Calu3 (cell line): Measurements from ENCODE around the gene CACNA2D4. TPM values are rescaled to one million over a fixed set of nuclear protein-coding genes. Genes with fewer than 3 reads are reported as not detected.
"Not testable (repeated sequence)": the region's sequence is repeated elsewhere in the genome, so short reads cannot be mapped to it uniquely, and the experiment has no call there.

Source experiments
- BruUV-seq: library from RNA; stranded (reverse); fragments of 400-500 nt; replicated peaks from 2 replicates; lab custom pipeline; 2021; lab: Mats Ljungman, UMichigan
- CTCF ChIA-PET: fragments of 300-600 bp; sonication (Branson Sonifier 250); formaldehyde crosslinking; loops from one replicate; lab custom pipeline; 2022; ENCODE audit warnings: antibody characterized with exemption; lab: Charles Lee
- DNase-seq: peaks from one replicate; pipeline ENCODE4 v3.0.0; 2022
- H3K27ac Mint-ChIP-seq: one replicate; pipeline ENCODE4 v1.8.0; 2022; ENCODE audit warnings: mixed read lengths; ENCODE audit not compliant: unreplicated experiment
- H3K27me3 Mint-ChIP-seq: one replicate; pipeline ENCODE4 v1.8.0; 2022; ENCODE audit warnings: mixed read lengths; ENCODE audit not compliant: unreplicated experiment
- H3K36me3 Mint-ChIP-seq: one replicate; pipeline ENCODE4 v1.8.0; 2022; ENCODE audit warnings: mild to moderate bottlenecking, moderate library complexity, mixed read lengths; ENCODE audit not compliant: insufficient read depth, unreplicated experiment
- H3K4me1 Mint-ChIP-seq: one replicate; pipeline ENCODE4 v1.8.0; 2022; ENCODE audit warnings: mild to moderate bottlenecking, low read depth, mixed read lengths; ENCODE audit not compliant: unreplicated experiment
- H3K4me3 Mint-ChIP-seq: one replicate; pipeline ENCODE4 v1.8.0; 2022; ENCODE audit warnings: mild to moderate bottlenecking, low read depth, moderate library complexity, mixed read lengths; ENCODE audit not compliant: unreplicated experiment
- H3K9me3 Mint-ChIP-seq: one replicate; pipeline ENCODE4 v1.8.0; 2022; ENCODE audit warnings: low read depth, mixed read lengths; ENCODE audit not compliant: unreplicated experiment
- CTCF ChIP-seq: fragments of 200-600 bp; IDR thresholded peaks from one replicate; pipeline ENCODE4 v1.8.0; 2022; ENCODE audit warnings: antibody characterized with exemption; ENCODE audit not compliant: unreplicated experiment
- intact Hi-C: fragments of 100-400 bp; cut with micrococcal nuclease; formaldehyde crosslinking; loops from one replicate; pipeline ENCODE4 v1.10.0; 2022; ENCODE audit not compliant: unreplicated experiment
- total RNA-seq: library from RNA; stranded (reverse); gene quantifications from 2 replicates; pipeline ENCODE4 v1.2.3, GENCODE V29; 2022

CACNA2D4 gene
- total RNA-seq, 1 experiment from 2014 or later = 0.80 TPM

- Mint-ChIP-seq H3K27ac (no peak overlapping the region), H3K27me3 (no peaks in the 10 kb centered on the region), H3K4me3 (no peak overlapping the region), H3K36me3 (no peaks in the 10 kb centered on the region), H3K4me1 (no peaks in the 10 kb centered on the region), H3K9me3 (no peaks in the 10 kb centered on the region)
- intact Hi-C loops = no loop called here
- no TSS peak for BruUV-seq
- CTCF ChIA-PET = no interaction called here
- DNase-seq = no peak
- no peak for TF ChIP-seq CTCF
Measured at GRCh38 chr12:1947081-1947480, 28.6 kb upstream of the CACNA2D4 start.

DNA sequence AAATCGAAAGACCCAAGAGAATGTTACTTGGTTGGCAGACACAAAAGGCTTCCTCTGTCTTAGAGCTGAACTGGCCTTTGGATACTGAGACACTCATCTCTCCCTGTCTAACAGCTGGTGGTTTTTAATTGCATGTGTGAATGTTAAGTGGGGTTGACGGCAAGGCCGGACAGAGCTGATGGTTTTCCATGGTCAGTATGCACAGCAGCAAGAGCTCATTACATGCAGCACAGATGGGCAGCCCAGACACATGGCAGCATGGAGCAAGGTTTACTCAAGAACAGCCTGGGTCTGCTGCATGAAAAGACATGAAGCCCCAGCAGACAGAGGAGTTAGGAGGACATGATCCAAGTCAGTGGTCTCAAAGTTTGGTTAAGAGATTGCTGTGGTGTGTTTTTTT lies 27.8 kb upstream of the CACNA2D4 start:
- Mint-ChIP-seq H3K4me3 (no peak overlapping the region), H3K9me3 (no peaks in the 10 kb centered on the region), H3K27ac (no peak overlapping the region), H3K4me1 (no peaks in the 10 kb centered on the region), H3K27me3 (no peaks in the 10 kb centered on the region), H3K36me3 (peaks cover under 1% of the 10 kb centered on the region)
- no peak for TF ChIP-seq CTCF
- no peak for DNase-seq
- CTCF ChIA-PET = no interaction called here
- intact Hi-C loops = no loop called here
- no TSS peak for BruUV-seq

DNA sequence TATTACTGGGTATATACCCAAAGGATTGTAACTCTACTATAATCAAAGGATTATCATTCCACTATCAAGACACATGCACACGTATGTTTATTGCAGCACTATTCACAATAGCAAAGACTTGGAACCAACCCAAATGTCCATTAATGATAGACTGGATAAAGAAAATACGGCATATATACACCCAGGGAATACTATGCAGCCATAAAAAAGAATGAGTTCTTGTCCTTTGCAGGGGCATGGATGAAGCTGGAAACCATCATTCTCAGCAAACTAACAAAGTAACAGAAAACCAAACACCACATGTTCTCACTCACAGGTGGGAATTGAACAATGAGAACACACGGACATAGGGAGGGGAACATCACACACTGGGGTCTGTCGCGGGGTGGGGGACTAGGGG lies 27.1 kb upstream of the CACNA2D4 start:
- H3K27me3 Mint-ChIP-seq, H3K4me1 Mint-ChIP-seq, H3K4me3 Mint-ChIP-seq, H3K27ac Mint-ChIP-seq, H3K36me3 Mint-ChIP-seq, intact Hi-C loops, DNase-seq, H3K9me3 Mint-ChIP-seq, CTCF ChIA-PET, BruUV-seq: not testable (repeated sequence)

DNA sequence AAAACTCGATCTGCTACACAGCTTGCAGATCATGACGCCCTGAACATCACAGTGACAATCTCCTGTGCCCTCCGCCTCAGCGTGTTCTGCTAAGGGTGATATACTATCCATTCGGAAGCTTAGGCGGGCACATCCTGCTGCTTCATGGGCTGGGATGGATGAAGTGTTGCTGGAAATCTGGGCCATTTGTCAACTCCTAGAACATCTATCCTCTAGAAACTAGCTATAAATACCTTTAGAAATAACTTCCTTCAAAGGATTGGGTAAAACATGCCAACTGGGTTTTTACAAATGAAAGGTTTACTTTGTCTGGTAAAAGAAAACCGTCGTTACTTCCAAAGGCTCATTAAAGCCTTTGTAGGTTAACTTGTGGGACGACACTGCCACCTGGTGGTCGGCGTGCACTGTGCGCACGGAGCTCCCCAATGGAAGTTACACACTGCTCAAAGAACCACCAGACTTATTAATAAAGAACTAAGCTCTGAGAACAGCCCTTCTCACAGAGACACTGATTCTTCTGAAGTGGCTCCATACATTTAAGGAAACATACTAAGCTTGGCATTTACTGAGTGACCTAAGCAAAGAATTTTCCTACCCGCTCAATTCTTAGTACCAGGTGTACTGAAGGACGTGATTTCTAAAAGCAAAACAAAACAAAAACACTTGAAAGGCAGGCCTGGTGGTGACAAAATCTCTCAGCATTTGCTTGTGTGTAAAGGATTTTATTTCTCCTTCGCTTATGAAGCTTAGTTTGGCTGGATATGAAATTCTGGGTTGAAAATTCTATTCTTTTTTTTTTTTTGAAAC lies 21.6 kb upstream of the CACNA2D4 start:
- intact Hi-C loops = loop anchor here (1.0 kb wide), 3 partner anchors 144 to 306 kb away; no protein-coding TSS in a partner anchor
- BruUV-seq = no TSS peak

More for the DNA sequence above, 21.6 kb upstream of the CACNA2D4 start:
- Mint-ChIP-seq H3K27ac (no peak overlapping the region), H3K36me3 (peaks cover 5% of the 10 kb centered on the region), H3K9me3 (no peaks in the 10 kb centered on the region), H3K4me1 (peaks cover 8% of the 10 kb centered on the region), H3K4me3 (no peak overlapping the region), H3K27me3 (peaks cover 15% of the 10 kb centered on the region)
- TF ChIP-seq CTCF = peak; percentile 88
- peak; percentile 88 for DNase-seq
- CTCF ChIA-PET = interaction anchor here (0.5 to 1.5 kb wide), 17 partner anchors 9 to 822 kb away, joined by 3 to 23 read pairs (median 4); partner anchors contain the start of gene WNT5B
